SK-N-SH (cell line): ENCODE measurements around the gene AADACL4. TPM values are rescaled to one million over a fixed set of nuclear protein-coding genes. Genes with fewer than 3 reads are reported as not detected.

ENCODE experiments used
- CTCF ChIA-PET: fragments of 300-600, 350-600 bp; formaldehyde crosslinking; extraction: SDS; loops from one replicate; lab custom pipeline; 2021; lab: Yijun Ruan, JAX
- POLR2A ChIA-PET: fragments of 350-600 bp; sonication (Branson Sonifier 250); formaldehyde crosslinking; extraction: SDS; loops from one replicate; lab custom pipeline; 2020; ENCODE audit warnings: antibody characterized with exemption, inconsistent platforms; lab: Yijun Ruan, JAX
- DNase-seq: peaks from one replicate; pipeline ENCODE4 v3.0.0; 2012
- H2AFZ ChIP-seq: fragments of 200-600 bp; sonication (generic); 2 replicates; pipeline ENCODE4 v1.8.1; 2016; ENCODE audit warnings: antibody characterized with exemption, mild to moderate bottlenecking, low read depth
- H3F3A ChIP-seq: fragments of 200-600 bp; sonication (generic); replicated peaks from 2 replicates; pipeline ENCODE3; 2016; ENCODE audit warnings: antibody characterized with exemption, mild to moderate bottlenecking; ENCODE audit not compliant: insufficient read depth
- H3K27ac ChIP-seq, 2 experiments: fragments of 200-500 bp in 1 of 2; fragments of 200-600 bp in 1 of 2; sonication (Bioruptor generic) in 1 of 2; sonication (generic), shearing (Covaris generic) in 1 of 2; 2 replicates each; pipeline versions ENCODE4 v1.5.1 to v1.6.1; 2014 to 2016; ENCODE audit warnings: low read depth in 2 of 2, inconsistent platforms in 1 of 2, low read length in 1 of 2, mild to moderate bottlenecking in 1 of 2, mixed read lengths in 1 of 2
- H3K27me3 ChIP-seq: fragments of 200-600 bp; sonication (generic), shearing (Covaris generic); 2 replicates; pipeline ENCODE4 v1.6.1; 2016; ENCODE audit warnings: mixed run types; ENCODE audit not compliant: insufficient read depth
- H3K36me3 ChIP-seq, 2 experiments: fragments of 200-500 bp in 1 of 2; fragments of 200-600 bp in 1 of 2; sonication (Bioruptor generic) in 1 of 2; sonication (generic) in 1 of 2; replicated peaks in 1 of 2; 2 replicates each; pipeline versions ENCODE3 to v1.5.1; 2014 to 2016; ENCODE audit warnings: low read length in 1 of 2, mild to moderate bottlenecking in 1 of 2; ENCODE audit not compliant: insufficient read depth in 2 of 2, control insufficient read depth in 1 of 2
- H3K4me1 ChIP-seq, 2 experiments: fragments of 200-500 bp in 1 of 2; fragments of 200-600 bp in 1 of 2; sonication (Bioruptor generic) in 1 of 2; sonication (generic), shearing (Covaris generic) in 1 of 2; 2 replicates each; pipeline versions ENCODE4 v1.5.1 to v1.6.1; 2014 to 2016; ENCODE audit warnings: low read depth in 1 of 2, low read length in 1 of 2, mixed run types in 1 of 2; ENCODE audit not compliant: insufficient read depth in 2 of 2, control insufficient read depth in 1 of 2
- H3K4me2 ChIP-seq: fragments of 200-600 bp; sonication (generic), shearing (Covaris generic); 2 replicates; pipeline ENCODE4 v1.6.1; 2017; ENCODE audit warnings: mixed run types
- H3K4me3 ChIP-seq, 2 experiments: fragments of 200-500 bp in 1 of 2; fragments of 200-600 bp in 1 of 2; sonication (Bioruptor generic) in 1 of 2; sonication (generic), shearing (Covaris generic) in 1 of 2; 2 replicates each; pipeline versions ENCODE4 v1.5.1 to v1.8.1; 2014 to 2016; ENCODE audit warnings: low read depth in 2 of 2, inconsistent platforms in 1 of 2, low read length in 1 of 2, mild to moderate bottlenecking in 1 of 2, mixed read lengths in 1 of 2, moderate library complexity in 1 of 2
- H3K79me2 ChIP-seq: fragments of 200-600 bp; sonication (generic); 2 replicates; pipeline ENCODE4 v1.8.1; 2017; ENCODE audit warnings: mild to moderate bottlenecking; ENCODE audit not compliant: insufficient read depth
- H3K9ac ChIP-seq: fragments of 200-600 bp; sonication (generic); 2 replicates; pipeline ENCODE4 v1.6.1; 2017; ENCODE audit warnings: mixed run types
- H3K9me2 ChIP-seq: fragments of 200-600 bp; sonication (generic); 2 replicates; pipeline ENCODE4 v1.6.1; 2017; ENCODE audit warnings: mixed run types
- H3K9me3 ChIP-seq: fragments of 200-600 bp; sonication (generic); 2 replicates; pipeline ENCODE4 v1.6.1; 2017; ENCODE audit warnings: mixed run types, mild to moderate bottlenecking, moderate library complexity
- H4K20me1 ChIP-seq: fragments of 200-600 bp; sonication (generic); 2 replicates; pipeline ENCODE4 v1.6.1; 2017; ENCODE audit warnings: mild to moderate bottlenecking, mixed run types; ENCODE audit not compliant: insufficient read depth
- CHD2 ChIP-seq: fragments of 150-350 bp; IDR thresholded peaks from 2 replicates; pipeline ENCODE4 v1.6.1; 2018; ENCODE audit warnings: low read length; ENCODE audit not compliant: partially characterized antibody
- ELF1 ChIP-seq: IDR thresholded peaks from 2 replicates; pipeline ENCODE4 v1.4.0; 2012
- EP300 ChIP-seq, 2 experiments: IDR thresholded peaks; 2 replicates each; pipeline versions ENCODE4 v1.4.0 to v1.6.1; 2012; ENCODE audit warnings: borderline replicate concordance in 1 of 2, low read depth in 1 of 2, low read length in 1 of 2
- JUND ChIP-seq: IDR thresholded peaks from 2 replicates; pipeline ENCODE4 v1.4.0; 2012
- MXI1 ChIP-seq: IDR thresholded peaks from 2 replicates; pipeline ENCODE4 v1.6.1; 2012; ENCODE audit warnings: mild to moderate bottlenecking, low read depth, low read length, improper control_type of control experiment
- NFIC ChIP-seq: IDR thresholded peaks from 2 replicates; pipeline ENCODE4 v1.4.0; 2012; ENCODE audit warnings: borderline replicate concordance
- NRF1 ChIP-seq: IDR thresholded peaks from 2 replicates; pipeline ENCODE4 v1.6.1; 2012; ENCODE audit warnings: low read depth, mild to moderate bottlenecking, low read length
- POLR2AphosphoS5 ChIP-seq: IDR thresholded peaks from 2 replicates; pipeline ENCODE4 v1.6.1; 2012; ENCODE audit warnings: low read depth, low read length
- RAD21 ChIP-seq: IDR thresholded peaks from 2 replicates; pipeline ENCODE4 v1.6.1; 2012; ENCODE audit warnings: mild to moderate bottlenecking, low read length
- RCOR1 ChIP-seq: fragments of 150-350 bp; IDR thresholded peaks from 2 replicates; pipeline ENCODE4 v1.6.1; 2017; ENCODE audit warnings: antibody characterized with exemption, low read length
- RFX5 ChIP-seq: IDR thresholded peaks from 2 replicates; pipeline ENCODE4 v1.6.1; 2012; ENCODE audit warnings: mild to moderate bottlenecking, improper control_type of control experiment, low read length
- TAF1 ChIP-seq: IDR thresholded peaks from 2 replicates; pipeline ENCODE4 v1.6.1; 2012; ENCODE audit warnings: low read depth, mild to moderate bottlenecking, low read length, moderate library complexity, borderline replicate concordance
- TEAD4 ChIP-seq: IDR thresholded peaks from 2 replicates; pipeline ENCODE4 v1.4.0; 2012; ENCODE audit warnings: mild to moderate bottlenecking, borderline replicate concordance; ENCODE audit not compliant: insufficient read depth
- WGBS: methylation state at CpG from one replicate; pipeline ENCODE4 v1.1.6; 2017; ENCODE audit warnings: low lambda C conversion rate; 5-methylcytosine and 5-hydroxymethylcytosine counted together
- polyA plus RNA-seq, 3 experiments: library from polyadenylated mRNA; depleted of rRNA; stranded (reverse); fragments of >200 nt; gene quantifications; 2 replicates each; pipeline ENCODE4 v1.2.3, GENCODE V29; 2012
- TF ChIP-seq, protein P1 (sequence below): IDR thresholded peaks from 2 replicates; pipeline ENCODE4 v1.4.0; 2012; ENCODE audit warnings: low read depth, borderline replicate concordance
- TF ChIP-seq, protein P2 (sequence below): fragments of 150-350 bp; IDR thresholded peaks from 2 replicates; pipeline ENCODE4 v1.6.1; 2016; ENCODE audit warnings: mild to moderate bottlenecking, low read depth, low read length
- TF ChIP-seq, protein P3 (sequence below): IDR thresholded peaks from 2 replicates; pipeline ENCODE4 v1.4.0; 2012; ENCODE audit warnings: low read depth, borderline replicate concordance
- TF ChIP-seq, protein P4 (sequence below): IDR thresholded peaks from 2 replicates; pipeline ENCODE4 v1.6.1; 2012; ENCODE audit warnings: mild to moderate bottlenecking, low read depth, low read length, moderate library complexity
- TF ChIP-seq, protein P5 (sequence below): IDR thresholded peaks from 2 replicates; pipeline ENCODE4; 2012
- TF ChIP-seq, protein P6 (sequence below): fragments of 150-350 bp; IDR thresholded peaks from 2 replicates; pipeline ENCODE4 v1.6.1; 2017; ENCODE audit warnings: antibody characterized with exemption, low read length, low read depth, borderline replicate concordance

Gene AADACL4
- polyA plus RNA-seq, 1 of the 3 experiments (the other 2 are of a cell fraction) = 0.59 TPM

DNA sequence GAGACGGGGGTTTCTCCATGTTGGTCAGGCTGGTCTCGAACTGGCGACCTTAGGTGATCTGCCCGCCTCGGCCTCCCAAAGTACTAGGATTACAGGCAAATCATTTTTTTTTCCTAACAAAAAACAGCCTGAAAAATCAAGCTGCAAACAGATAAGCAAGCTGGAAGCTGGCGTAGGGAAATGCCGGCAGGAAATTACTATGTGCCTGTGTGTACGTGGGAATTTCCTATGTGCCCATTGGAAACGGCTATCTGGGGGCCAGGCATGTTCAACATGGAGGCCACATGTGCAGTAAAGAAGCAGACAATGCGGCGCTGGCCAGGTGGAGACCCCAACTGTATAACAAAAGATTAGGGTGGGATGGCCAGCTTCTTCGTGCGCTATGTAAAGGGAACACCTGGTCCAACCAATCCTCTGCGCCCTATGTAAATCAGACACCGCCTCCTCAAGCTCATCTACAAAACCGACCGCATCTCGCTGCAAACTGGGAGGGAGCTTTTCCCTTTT is 9.1 kb upstream of the AADACL4 start:
- no peak overlapping the region for H3K27ac ChIP-seq
- no peak overlapping the region for H3K9ac ChIP-seq
- DNase-seq = no peak
- no peaks in the 10 kb centered on the region for H4K20me1 ChIP-seq
- no peaks in the 10 kb centered on the region for H3K27me3 ChIP-seq
- H2AFZ ChIP-seq = no peak overlapping the region
- no peaks in the 10 kb centered on the region for H3K36me3 ChIP-seq
- H3K9me3 ChIP-seq = no peaks in the 10 kb centered on the region
- TF ChIP-seq RFX5 = no peak
- no peak for TF ChIP-seq TAF1
- TF ChIP-seq, protein P1, sequence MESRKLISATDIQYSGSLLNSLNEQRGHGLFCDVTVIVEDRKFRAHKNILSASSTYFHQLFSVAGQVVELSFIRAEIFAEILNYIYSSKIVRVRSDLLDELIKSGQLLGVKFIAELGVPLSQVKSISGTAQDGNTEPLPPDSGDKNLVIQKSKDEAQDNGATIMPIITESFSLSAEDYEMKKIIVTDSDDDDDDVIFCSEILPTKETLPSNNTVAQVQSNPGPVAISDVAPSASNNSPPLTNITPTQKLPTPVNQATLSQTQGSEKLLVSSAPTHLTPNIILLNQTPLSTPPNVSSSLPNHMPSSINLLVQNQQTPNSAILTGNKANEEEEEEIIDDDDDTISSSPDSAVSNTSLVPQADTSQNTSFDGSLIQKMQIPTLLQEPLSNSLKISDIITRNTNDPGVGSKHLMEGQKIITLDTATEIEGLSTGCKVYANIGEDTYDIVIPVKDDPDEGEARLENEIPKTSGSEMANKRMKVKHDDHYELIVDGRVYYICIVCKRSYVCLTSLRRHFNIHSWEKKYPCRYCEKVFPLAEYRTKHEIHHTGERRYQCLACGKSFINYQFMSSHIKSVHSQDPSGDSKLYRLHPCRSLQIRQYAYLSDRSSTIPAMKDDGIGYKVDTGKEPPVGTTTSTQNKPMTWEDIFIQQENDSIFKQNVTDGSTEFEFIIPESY = no peak
- no peak for TF ChIP-seq EP300 (IDR thresholded peaks at IDR 0.05; ENCODE audit: borderline replicate concordance in 1 of 2, low read depth in 1 of 2, low read length in 1 of 2)
- TF ChIP-seq, protein P2, sequence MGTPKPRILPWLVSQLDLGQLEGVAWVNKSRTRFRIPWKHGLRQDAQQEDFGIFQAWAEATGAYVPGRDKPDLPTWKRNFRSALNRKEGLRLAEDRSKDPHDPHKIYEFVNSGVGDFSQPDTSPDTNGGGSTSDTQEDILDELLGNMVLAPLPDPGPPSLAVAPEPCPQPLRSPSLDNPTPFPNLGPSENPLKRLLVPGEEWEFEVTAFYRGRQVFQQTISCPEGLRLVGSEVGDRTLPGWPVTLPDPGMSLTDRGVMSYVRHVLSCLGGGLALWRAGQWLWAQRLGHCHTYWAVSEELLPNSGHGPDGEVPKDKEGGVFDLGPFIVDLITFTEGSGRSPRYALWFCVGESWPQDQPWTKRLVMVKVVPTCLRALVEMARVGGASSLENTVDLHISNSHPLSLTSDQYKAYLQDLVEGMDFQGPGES = no peak
- TF ChIP-seq POLR2AphosphoS5 = no peak
- no peak for TF ChIP-seq TEAD4
- TF ChIP-seq RAD21 = no peak
- TF ChIP-seq, protein P3, sequence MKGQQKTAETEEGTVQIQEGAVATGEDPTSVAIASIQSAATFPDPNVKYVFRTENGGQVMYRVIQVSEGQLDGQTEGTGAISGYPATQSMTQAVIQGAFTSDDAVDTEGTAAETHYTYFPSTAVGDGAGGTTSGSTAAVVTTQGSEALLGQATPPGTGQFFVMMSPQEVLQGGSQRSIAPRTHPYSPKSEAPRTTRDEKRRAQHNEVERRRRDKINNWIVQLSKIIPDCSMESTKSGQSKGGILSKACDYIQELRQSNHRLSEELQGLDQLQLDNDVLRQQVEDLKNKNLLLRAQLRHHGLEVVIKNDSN = no peak
- no peak for TF ChIP-seq MXI1
- no peak for TF ChIP-seq CHD2
- TF ChIP-seq, protein P4, sequence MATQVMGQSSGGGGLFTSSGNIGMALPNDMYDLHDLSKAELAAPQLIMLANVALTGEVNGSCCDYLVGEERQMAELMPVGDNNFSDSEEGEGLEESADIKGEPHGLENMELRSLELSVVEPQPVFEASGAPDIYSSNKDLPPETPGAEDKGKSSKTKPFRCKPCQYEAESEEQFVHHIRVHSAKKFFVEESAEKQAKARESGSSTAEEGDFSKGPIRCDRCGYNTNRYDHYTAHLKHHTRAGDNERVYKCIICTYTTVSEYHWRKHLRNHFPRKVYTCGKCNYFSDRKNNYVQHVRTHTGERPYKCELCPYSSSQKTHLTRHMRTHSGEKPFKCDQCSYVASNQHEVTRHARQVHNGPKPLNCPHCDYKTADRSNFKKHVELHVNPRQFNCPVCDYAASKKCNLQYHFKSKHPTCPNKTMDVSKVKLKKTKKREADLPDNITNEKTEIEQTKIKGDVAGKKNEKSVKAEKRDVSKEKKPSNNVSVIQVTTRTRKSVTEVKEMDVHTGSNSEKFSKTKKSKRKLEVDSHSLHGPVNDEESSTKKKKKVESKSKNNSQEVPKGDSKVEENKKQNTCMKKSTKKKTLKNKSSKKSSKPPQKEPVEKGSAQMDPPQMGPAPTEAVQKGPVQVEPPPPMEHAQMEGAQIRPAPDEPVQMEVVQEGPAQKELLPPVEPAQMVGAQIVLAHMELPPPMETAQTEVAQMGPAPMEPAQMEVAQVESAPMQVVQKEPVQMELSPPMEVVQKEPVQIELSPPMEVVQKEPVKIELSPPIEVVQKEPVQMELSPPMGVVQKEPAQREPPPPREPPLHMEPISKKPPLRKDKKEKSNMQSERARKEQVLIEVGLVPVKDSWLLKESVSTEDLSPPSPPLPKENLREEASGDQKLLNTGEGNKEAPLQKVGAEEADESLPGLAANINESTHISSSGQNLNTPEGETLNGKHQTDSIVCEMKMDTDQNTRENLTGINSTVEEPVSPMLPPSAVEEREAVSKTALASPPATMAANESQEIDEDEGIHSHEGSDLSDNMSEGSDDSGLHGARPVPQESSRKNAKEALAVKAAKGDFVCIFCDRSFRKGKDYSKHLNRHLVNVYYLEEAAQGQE = no peak
- no peak for TF ChIP-seq NFIC
- TF ChIP-seq, protein P5, sequence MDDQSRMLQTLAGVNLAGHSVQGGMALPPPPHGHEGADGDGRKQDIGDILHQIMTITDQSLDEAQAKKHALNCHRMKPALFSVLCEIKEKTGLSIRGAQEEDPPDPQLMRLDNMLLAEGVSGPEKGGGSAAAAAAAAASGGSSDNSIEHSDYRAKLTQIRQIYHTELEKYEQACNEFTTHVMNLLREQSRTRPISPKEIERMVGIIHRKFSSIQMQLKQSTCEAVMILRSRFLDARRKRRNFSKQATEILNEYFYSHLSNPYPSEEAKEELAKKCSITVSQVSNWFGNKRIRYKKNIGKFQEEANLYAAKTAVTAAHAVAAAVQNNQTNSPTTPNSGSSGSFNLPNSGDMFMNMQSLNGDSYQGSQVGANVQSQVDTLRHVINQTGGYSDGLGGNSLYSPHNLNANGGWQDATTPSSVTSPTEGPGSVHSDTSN = no peak
- TF ChIP-seq, protein P6, sequence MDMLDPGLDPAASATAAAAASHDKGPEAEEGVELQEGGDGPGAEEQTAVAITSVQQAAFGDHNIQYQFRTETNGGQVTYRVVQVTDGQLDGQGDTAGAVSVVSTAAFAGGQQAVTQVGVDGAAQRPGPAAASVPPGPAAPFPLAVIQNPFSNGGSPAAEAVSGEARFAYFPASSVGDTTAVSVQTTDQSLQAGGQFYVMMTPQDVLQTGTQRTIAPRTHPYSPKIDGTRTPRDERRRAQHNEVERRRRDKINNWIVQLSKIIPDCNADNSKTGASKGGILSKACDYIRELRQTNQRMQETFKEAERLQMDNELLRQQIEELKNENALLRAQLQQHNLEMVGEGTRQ = no peak
- no peak for TF ChIP-seq RCOR1
- TF ChIP-seq NRF1 = no peak
- no peak for TF ChIP-seq JUND
- no peak for TF ChIP-seq ELF1
- TF ChIP-seq, all 33 proteins: peak for 0
- no peaks in the 10 kb centered on the region for H3K4me1 ChIP-seq
- 92% methylated on average over 18 of the region's 18 CpGs for WGBS
- H3K79me2 ChIP-seq = no peaks in the 10 kb centered on the region
- POLR2A ChIA-PET = no interaction called here
- H3F3A ChIP-seq = no peaks in the 10 kb centered on the region
- H3K9me2 ChIP-seq = no peaks in the 10 kb centered on the region
- no peak overlapping the region for H3K4me2 ChIP-seq
- CTCF ChIA-PET = interaction anchor here (1.1 to 1.9 kb wide), 3 partner anchors 15 to 320 kb away, joined by 3 to 13 read pairs (median 4); no protein-coding TSS in a partner anchor
- H3K4me3 ChIP-seq = no peak overlapping the region
